Neural progenitor cell (in vitro differentiated cells): ENCODE data around the gene CYP4V2. TPM values are rescaled to one million over a fixed set of nuclear protein-coding genes. Genes with fewer than 3 reads are reported as not detected.

Experiments
- DNase-seq: peaks from one replicate; pipeline ENCODE4 v3.0.0-alpha.2; 2016; ENCODE audit warnings: low spot score
- H2AFZ ChIP-seq: fragments of 200-600 bp; sonication (generic); replicated peaks from 2 replicates; pipeline ENCODE4 v1.6.1; 2016; ENCODE audit warnings: antibody characterized with exemption
- H3F3A ChIP-seq: fragments of 200-600 bp; sonication (generic); 2 replicates; pipeline ENCODE4 v1.6.1; 2016; ENCODE audit warnings: antibody characterized with exemption, low read depth
- H3K27ac ChIP-seq: fragments of 200-600 bp; sonication (generic); 2 replicates; pipeline ENCODE4 v1.5.1; 2016; ENCODE audit warnings: mild to moderate bottlenecking
- H3K27me3 ChIP-seq: fragments of 200-600 bp; sonication (generic); 2 replicates; pipeline ENCODE4 v1.6.1; 2016; ENCODE audit warnings: mild to moderate bottlenecking, moderate library complexity
- H3K36me3 ChIP-seq: fragments of 200-600 bp; sonication (generic); 2 replicates; pipeline ENCODE4 v1.5.1; 2016
- H3K4me1 ChIP-seq: fragments of 200-600 bp; sonication (generic); 2 replicates; pipeline ENCODE4 v1.6.1; 2016; ENCODE audit warnings: mixed run types
- H3K4me2 ChIP-seq: fragments of 200-600 bp; sonication (generic); 2 replicates; pipeline ENCODE4 v1.6.1; 2016
- H3K4me3 ChIP-seq: fragments of 200-600 bp; sonication (generic); 2 replicates; pipeline ENCODE4 v1.5.1; 2016
- H3K79me2 ChIP-seq: fragments of 200-600 bp; sonication (generic); 2 replicates; pipeline ENCODE4 v1.6.1; 2016; ENCODE audit warnings: low read depth
- H3K9ac ChIP-seq: fragments of 200-600 bp; sonication (generic); 2 replicates; pipeline ENCODE4 v1.6.1; 2016
- H3K9me3 ChIP-seq: fragments of 200-600 bp; sonication (generic); 2 replicates; pipeline ENCODE4 v1.5.1; 2016; ENCODE audit warnings: low read depth
- H4K20me1 ChIP-seq: fragments of 200-600 bp; sonication (generic); 2 replicates; pipeline ENCODE4 v1.6.1; 2016; ENCODE audit warnings: low read depth
- H3K27ac Mint-ChIP-seq: 3 replicates; pipeline ENCODE4 v1.8.0; 2021; ENCODE audit warnings: mixed read lengths
- H3K27me3 Mint-ChIP-seq: 2 replicates; pipeline ENCODE4 v1.8.0; 2022; ENCODE audit warnings: low read depth, mild to moderate bottlenecking, inconsistent platforms, moderate library complexity, mixed read lengths; ENCODE audit not compliant: insufficient read depth
- H3K36me3 Mint-ChIP-seq: 3 replicates; pipeline ENCODE4 v1.8.0; 2021; ENCODE audit warnings: mixed read lengths
- H3K4me1 Mint-ChIP-seq: 3 replicates; pipeline ENCODE4 v1.8.0; 2021; ENCODE audit warnings: mixed read lengths
- H3K4me3 Mint-ChIP-seq: 3 replicates; pipeline ENCODE4 v1.8.0; 2021; ENCODE audit warnings: mild to moderate bottlenecking, moderate library complexity, mixed read lengths
- H3K9me3 Mint-ChIP-seq: 3 replicates; pipeline ENCODE4 v1.8.0; 2020; ENCODE audit warnings: mixed read lengths
- CTCF ChIP-seq: fragments of 200-600 bp; sonication (generic); IDR thresholded peaks from 2 replicates; pipeline ENCODE4 v1.5.1; 2017; ENCODE audit warnings: antibody characterized with exemption, mild to moderate bottlenecking
- EZH2 ChIP-seq: fragments of 200-600 bp; sonication (generic); IDR thresholded peaks from 2 replicates; pipeline ENCODE4 v1.6.1; 2017; ENCODE audit warnings: antibody characterized with exemption, mild to moderate bottlenecking, moderate library complexity
- EZH2phosphoT487 ChIP-seq: fragments of 200-600 bp; sonication (generic); IDR thresholded peaks from 2 replicates; pipeline ENCODE4 v1.6.1; 2017; ENCODE audit warnings: antibody characterized with exemption
- total RNA-seq: library from RNA; depleted of rRNA; stranded (reverse); fragments of >200 nt; gene quantifications from 2 replicates; pipeline ENCODE4 v1.2.3, GENCODE V29; 2015; ENCODE audit warnings: low replicate concordance

Gene CYP4V2
- total RNA-seq, 1 donor from 2014 or later: 0.37 TPM

- no peak overlapping the region for H3K27ac ChIP-seq
- no peak overlapping the region for H3K4me3 ChIP-seq
- Mint-ChIP-seq H3K27me3 (peaks cover 2% of the 10 kb centered on the region), H3K9me3 (no peaks in the 10 kb centered on the region), H3K4me1 (no peaks in the 10 kb centered on the region), H3K27ac (no peak overlapping the region), H3K4me3 (no peak overlapping the region), H3K36me3 (no peaks in the 10 kb centered on the region)
- peak overlapping the region; percentile 53 for H2AFZ ChIP-seq
- no peaks in the 10 kb centered on the region for H4K20me1 ChIP-seq
- H3K4me1 ChIP-seq: no peaks in the 10 kb centered on the region
- H3K36me3 ChIP-seq: no peaks in the 10 kb centered on the region
- H3K27me3 ChIP-seq: no peaks in the 10 kb centered on the region
- no peak for TF ChIP-seq EZH2
- TF ChIP-seq EZH2phosphoT487: no peak
- no peak for TF ChIP-seq CTCF
- no peak overlapping the region for H3K9ac ChIP-seq
- H3K79me2 ChIP-seq: no peaks in the 10 kb centered on the region
- DNase-seq: no peak
- no peak overlapping the region for H3K4me2 ChIP-seq
- H3K9me3 ChIP-seq: no peaks in the 10 kb centered on the region
- H3F3A ChIP-seq: no peaks in the 10 kb centered on the region
These were observed 25.2 kb downstream of the CYP4V2 start for GRCh38 chr4:186216465-186217024.

DNA sequence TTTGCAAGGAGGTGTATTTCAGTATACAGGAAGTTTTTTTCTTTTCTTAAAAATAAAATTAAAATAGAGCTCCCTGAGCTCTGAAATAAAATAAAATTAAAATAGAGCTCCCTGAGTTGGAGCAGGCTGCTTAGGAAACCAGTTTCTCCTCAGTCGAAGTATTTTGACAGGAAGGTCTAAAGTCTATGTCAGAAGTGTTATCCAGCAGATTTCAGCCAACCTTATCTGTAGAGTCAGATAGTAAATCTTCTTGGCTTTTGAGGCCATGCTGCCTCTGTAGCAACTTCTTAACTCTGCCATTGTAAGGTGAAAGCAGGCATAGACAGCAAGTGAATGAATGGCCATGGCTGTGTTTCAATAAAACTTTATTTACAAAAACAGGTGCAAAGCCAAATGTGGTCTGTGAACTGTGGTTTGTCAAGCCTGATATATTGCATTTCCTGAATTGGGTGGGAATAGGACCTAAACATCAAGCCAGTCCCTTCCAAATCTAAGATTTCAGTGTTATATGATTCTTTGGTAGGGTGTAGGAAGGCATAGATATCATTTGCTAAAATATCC lies 26.4 kb downstream of the CYP4V2 start:
- Mint-ChIP-seq H3K4me3 (no peak overlapping the region), H3K27me3 (peaks cover 2% of the 10 kb centered on the region), H3K27ac (no peak overlapping the region), H3K4me1 (no peaks in the 10 kb centered on the region), H3K36me3 (no peaks in the 10 kb centered on the region), H3K9me3 (no peaks in the 10 kb centered on the region)
- H2AFZ ChIP-seq: peak overlapping the region; percentile 12
- no peaks in the 10 kb centered on the region for H3K27me3 ChIP-seq
- no peak overlapping the region for H3K27ac ChIP-seq
- H3K79me2 ChIP-seq: no peaks in the 10 kb centered on the region
- H3K4me1 ChIP-seq: no peaks in the 10 kb centered on the region
- H3K9me3 ChIP-seq: peaks cover 3% of the 10 kb centered on the region
- no peaks in the 10 kb centered on the region for H3K36me3 ChIP-seq
- H4K20me1 ChIP-seq: no peaks in the 10 kb centered on the region
- H3K4me3 ChIP-seq: no peak overlapping the region
- no peak for DNase-seq
- no peak for TF ChIP-seq EZH2phosphoT487
- TF ChIP-seq EZH2: no peak
- no peak for TF ChIP-seq CTCF
- H3K4me2 ChIP-seq: no peak overlapping the region
- H3K9ac ChIP-seq: no peak overlapping the region
- no peaks in the 10 kb centered on the region for H3F3A ChIP-seq

DNA sequence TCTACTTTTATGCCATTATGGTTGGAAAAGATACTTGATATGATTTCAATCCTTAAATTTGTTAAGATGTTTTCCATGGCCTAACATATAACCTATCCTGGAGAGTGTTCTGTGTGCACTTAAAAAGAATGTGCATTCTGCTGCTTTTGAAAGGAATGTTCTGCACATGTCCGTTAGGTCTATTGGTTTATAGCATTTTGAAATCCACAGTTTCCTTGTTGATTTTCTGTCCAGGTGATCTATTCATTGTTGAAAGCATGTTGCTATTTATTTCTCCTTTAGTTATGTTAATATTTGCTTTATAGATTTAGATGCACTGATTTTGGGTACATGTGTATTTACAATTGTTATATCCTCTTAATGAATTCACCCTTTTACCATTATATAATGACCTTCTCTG lies 30.3 kb downstream of the CYP4V2 start:
- Histone ChIP-seq H3K27ac (no peak overlapping the region), H3F3A (no peaks in the 10 kb centered on the region), H3K9ac (no peak overlapping the region), H3K9me3 (peaks cover 12% of the 10 kb centered on the region), H4K20me1 (no peaks in the 10 kb centered on the region), H3K4me3 (no peak overlapping the region), H3K4me2 (no peak overlapping the region), H2AFZ (no peak overlapping the region), H3K27me3 (no peaks in the 10 kb centered on the region), H3K79me2 (no peaks in the 10 kb centered on the region), H3K4me1 (no peaks in the 10 kb centered on the region), H3K36me3 (no peaks in the 10 kb centered on the region)
- H3K9me3 Mint-ChIP-seq: peaks cover 25% of the 10 kb centered on the region
- no peaks in the 10 kb centered on the region for H3K4me1 Mint-ChIP-seq
- DNase-seq: no peak
- no peak overlapping the region for H3K4me3 Mint-ChIP-seq
- peaks cover 2% of the 10 kb centered on the region for H3K27me3 Mint-ChIP-seq
- peaks cover 7% of the 10 kb centered on the region for H3K36me3 Mint-ChIP-seq
- TF ChIP-seq CTCF: no peak
- TF ChIP-seq EZH2: no peak
- TF ChIP-seq EZH2phosphoT487: no peak
- H3K27ac Mint-ChIP-seq: no peak overlapping the region
